NCI-H146 treated with DMSO at 0.1 percent for 48 hours (cell line): ENCODE data around the gene F2R.
"Not testable (repeated sequence)": the region's sequence is repeated elsewhere in the genome, so short reads cannot be mapped to it uniquely, and the experiment has no call there.

Experiments
- DNase-seq: peaks from one replicate; lab custom pipeline; 2025; ENCODE audit not compliant: unreplicated experiment; lab: John Stamatoyannopoulos, UW

The F2R gene

GRCh38 chr5:76717222-76718083 lies 1.5 kb downstream of the F2R start:
- DNase-seq: no peak

- no peak for DNase-seq
Measured at GRCh38 chr5:76718381-76718832, 2.5 kb downstream of the F2R start.

- DNase-seq: no peak
Measured at GRCh38 chr5:76718880-76719279, 3.0 kb downstream of the F2R start.

- DNase-seq: no peak
Measured at GRCh38 chr5:76720988-76721569, 5.2 kb downstream of the F2R start.

DNA sequence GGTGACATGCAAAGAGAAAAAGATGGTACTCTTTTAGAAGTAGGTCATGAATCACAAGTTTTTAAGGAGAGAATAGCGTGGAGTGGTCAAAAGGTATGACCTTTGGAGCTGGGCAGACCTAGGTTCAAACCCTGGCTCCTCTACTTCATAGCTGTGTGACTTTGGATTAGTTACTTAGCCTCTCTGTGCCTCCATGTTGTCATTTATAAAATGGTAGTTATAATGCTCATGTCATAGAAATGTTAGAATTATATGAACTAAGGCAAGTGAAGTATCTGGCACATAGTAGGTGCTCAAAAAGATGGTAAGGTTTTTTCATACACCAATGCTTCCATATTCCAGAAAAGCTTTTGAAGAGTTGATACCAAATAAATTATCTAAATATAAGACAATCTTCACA lies 7.3 kb downstream of the F2R start:
- no peak for DNase-seq

DNA sequence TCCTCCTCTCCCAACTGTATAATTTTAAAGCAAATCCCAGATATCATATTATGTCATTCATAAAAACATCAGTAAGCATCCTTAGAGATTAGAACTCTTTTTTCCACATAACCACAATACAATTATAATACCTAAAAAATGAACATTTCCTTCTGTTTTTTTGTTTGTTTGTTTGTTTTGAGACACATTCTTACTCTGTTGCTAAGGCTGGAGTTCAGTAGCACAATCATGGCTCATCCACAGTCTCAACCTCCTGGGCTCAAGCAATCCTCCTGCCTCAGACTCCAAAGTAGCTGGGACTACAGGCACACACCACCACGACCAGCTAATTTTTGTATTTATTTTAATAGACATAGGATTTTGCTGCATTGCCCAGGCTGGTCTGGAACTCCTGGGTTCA lies 8.0 kb downstream of the F2R start:
- no peak for DNase-seq

GRCh38 chr5:76724871-76725270 lies 8.9 kb downstream of the F2R start:
- no peak for DNase-seq

DNA sequence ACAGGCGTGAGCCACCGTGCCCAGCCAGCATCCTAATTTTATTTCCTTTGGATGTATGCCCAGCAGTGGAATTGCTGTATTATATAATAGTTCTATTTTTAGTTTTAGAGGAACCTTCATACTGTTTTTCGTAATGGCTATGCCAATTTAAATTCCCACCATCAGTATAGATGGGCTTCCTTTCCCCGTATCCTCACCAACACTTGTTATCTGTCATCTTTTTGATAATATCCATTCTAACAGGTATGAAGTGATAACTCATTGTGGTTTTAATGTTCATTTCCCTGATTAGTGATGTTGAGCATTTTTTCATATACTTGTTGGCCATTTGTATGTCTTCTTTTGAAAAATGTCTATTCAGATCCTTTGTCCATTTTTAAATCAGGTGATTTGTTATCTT lies 13.0 kb downstream of the F2R start:
- DNase-seq: no peak

DNA sequence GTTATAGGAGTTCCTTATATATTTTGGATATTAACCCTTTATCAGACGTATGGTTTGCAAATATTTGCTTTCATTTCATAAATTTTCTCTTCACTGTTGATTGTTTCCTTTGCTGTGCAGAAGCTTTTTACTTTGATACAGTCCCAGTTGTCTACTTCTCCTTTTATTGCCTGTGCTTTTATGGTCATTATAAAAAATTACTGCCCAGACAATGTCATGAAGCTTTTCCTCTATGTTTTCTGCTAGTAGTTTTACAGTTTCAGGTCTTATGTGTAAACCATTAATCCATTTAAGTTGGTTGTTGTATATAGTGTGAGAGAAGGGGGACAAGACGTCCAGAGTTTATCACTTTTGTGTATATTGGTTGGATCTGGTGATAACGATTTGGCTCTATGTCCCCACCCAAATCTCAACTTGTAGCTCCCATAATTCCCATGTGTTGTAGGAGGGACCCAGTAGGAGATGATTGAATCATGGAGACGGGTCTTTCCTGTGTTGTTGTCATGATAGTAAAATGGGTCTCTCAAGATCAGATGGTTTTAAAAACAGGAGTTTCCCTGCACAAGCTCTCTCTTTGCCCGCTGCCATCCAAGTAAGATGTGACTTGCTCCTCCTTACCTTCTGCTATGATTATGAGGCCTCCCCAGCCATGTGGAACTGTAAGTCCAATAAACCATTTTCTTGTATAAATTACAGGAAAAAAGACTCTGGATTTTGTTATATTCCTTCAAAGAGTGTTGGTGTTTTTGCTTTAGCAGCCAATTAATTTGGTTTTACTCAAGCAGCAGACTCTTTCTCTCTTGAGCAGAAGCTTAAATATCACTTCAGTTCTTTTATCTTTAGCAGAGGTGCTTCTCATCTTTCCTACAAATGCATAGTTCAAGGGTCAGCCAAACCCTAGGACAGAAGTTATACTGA lies 13.7 kb downstream of the F2R start:
- DNase-seq: no peak

DNA sequence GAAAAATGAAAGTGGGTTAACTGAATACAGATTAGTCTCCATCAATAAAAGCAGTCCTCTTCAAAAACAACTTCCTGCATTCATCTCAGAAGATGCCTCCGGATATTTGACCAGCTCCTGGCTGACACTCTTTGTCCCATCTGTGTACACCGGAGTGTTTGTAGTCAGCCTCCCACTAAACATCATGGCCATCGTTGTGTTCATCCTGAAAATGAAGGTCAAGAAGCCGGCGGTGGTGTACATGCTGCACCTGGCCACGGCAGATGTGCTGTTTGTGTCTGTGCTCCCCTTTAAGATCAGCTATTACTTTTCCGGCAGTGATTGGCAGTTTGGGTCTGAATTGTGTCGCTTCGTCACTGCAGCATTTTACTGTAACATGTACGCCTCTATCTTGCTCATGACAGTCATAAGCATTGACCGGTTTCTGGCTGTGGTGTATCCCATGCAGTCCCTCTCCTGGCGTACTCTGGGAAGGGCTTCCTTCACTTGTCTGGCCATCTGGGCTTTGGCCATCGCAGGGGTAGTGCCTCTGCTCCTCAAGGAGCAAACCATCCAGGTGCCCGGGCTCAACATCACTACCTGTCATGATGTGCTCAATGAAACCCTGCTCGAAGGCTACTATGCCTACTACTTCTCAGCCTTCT lies 16.6 kb downstream of the F2R start:
- no peak for DNase-seq

DNA sequence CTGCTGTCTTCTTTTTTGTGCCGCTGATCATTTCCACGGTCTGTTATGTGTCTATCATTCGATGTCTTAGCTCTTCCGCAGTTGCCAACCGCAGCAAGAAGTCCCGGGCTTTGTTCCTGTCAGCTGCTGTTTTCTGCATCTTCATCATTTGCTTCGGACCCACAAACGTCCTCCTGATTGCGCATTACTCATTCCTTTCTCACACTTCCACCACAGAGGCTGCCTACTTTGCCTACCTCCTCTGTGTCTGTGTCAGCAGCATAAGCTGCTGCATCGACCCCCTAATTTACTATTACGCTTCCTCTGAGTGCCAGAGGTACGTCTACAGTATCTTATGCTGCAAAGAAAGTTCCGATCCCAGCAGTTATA lies 17.1 kb downstream of the F2R start:
- no peak for DNase-seq

- no peak for DNase-seq
Measured at GRCh38 chr5:76735762-76736545, 20.0 kb downstream of the F2R start.

- DNase-seq: no peak
Measured at GRCh38 chr5:76736679-76737556, 21.0 kb downstream of the F2R start.

DNA sequence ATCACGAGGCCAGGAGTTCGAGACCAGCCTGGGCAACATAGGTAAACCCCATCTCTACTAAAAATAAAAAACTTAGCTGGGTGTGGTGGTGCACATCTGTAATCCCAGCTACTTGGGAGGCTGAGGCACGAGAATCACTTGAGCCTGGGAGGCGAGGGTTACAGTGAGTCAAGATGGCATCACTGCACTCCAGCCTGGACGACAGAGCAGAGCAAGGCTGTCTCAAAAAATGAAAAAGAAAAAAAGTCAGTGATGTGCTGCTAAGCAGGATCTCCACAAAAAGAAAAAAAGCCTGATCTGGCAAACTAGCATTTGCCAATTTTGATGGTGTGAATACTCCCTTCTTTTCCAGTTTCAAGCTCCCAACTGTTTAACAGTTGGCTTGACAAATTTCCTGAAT lies 21.9 kb downstream of the F2R start:
- no peak for DNase-seq

DNA sequence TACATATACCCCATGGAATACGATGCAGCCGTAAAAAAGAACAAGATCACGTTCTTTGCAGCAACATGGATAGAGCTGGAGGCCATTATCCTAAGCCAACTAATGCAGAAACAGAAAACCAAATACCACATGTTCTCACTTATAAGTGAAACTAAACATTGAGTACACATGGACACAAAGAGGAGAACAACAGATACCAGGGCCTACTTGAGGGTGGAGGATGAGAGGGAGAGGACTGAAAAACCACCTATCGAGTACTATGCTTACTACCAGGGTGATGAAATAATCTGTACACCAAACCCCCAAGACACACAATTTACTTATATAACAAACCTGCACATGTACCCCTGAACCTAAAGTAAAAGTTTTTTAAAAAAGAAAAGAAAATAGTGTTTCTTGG lies 25.6 kb downstream of the F2R start:
- not testable (repeated sequence) for DNase-seq

DNA sequence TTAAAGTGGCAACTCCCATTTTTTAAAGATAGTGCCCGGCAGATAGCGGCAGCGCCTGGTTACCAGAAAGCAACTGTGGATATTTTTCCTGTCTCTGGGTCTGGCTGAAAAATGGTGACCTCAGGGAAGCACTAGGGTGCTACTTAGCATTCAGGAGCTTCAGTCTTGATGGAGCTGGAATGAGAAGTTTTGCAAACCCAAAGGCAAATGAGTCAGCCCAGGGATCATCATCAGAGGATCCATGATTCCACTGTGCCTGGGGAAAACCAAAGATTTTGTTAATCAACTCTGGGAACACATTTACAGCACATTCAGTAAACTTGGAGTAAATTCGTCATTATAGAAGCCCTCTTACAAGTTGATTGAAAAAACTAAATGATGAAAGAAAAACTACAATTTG lies 26.7 kb downstream of the F2R start:
- no peak for DNase-seq

GRCh38 chr5:76744632-76745031 lies 28.7 kb downstream of the F2R start:
- no peak for DNase-seq

GRCh38 chr5:76745670-76746069 lies 29.7 kb downstream of the F2R start:
- no peak for DNase-seq

- DNase-seq: no peak
Measured at GRCh38 chr5:76746677-76747076, 30.8 kb downstream of the F2R start.
